Measurements from ENCODE around the gene PRSS3.

DNA sequence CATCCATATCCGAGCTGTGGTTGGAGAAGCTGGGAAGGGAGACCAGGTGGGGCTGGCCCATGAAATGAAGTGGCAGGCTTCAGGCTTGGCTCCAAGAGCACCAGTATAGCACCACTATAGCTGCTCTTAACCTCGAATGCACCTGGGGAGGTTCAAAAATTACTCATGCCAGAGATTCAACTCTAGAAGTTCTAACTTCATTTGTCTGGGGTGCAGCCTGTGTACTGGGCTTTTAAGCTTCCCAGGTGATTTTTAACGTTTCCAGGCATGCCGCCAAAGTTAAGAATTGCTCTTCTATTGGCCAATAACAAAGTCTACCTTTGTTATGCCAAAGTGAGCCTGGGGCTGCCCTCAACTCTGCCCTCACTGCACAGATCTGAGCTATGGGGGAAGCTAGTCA is 458 bp downstream of the PRSS3 start:
- TF ChIP-seq, protein P1, sequence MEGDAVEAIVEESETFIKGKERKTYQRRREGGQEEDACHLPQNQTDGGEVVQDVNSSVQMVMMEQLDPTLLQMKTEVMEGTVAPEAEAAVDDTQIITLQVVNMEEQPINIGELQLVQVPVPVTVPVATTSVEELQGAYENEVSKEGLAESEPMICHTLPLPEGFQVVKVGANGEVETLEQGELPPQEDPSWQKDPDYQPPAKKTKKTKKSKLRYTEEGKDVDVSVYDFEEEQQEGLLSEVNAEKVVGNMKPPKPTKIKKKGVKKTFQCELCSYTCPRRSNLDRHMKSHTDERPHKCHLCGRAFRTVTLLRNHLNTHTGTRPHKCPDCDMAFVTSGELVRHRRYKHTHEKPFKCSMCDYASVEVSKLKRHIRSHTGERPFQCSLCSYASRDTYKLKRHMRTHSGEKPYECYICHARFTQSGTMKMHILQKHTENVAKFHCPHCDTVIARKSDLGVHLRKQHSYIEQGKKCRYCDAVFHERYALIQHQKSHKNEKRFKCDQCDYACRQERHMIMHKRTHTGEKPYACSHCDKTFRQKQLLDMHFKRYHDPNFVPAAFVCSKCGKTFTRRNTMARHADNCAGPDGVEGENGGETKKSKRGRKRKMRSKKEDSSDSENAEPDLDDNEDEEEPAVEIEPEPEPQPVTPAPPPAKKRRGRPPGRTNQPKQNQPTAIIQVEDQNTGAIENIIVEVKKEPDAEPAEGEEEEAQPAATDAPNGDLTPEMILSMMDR (IDR thresholded peaks at IDR 0.05), result no peak
- no peak for TF ChIP-seq POLR2A (IDR thresholded peaks at IDR 0.05)
- no peak for TF ChIP-seq POLR2AphosphoS5 (IDR thresholded peaks at IDR 0.05; ENCODE audit: insufficient read depth in 1 of 2, low read depth in 1 of 2)
